Vagina (tissue), 2 donors: Measurements from ENCODE around the gene SLC25A46.

ENCODE experiments used
- POLR2A ChIP-seq, 2 donors: fragments of 450-650 bp; IDR thresholded peaks; one replicate each; pipeline ENCODE4 v1.6.1; 2017; ENCODE audit warnings: antibody characterized with exemption in 2 of 2, mild to moderate bottlenecking in 2 of 2, moderate library complexity in 2 of 2
- TF ChIP-seq, protein P1 (sequence below), 3 experiments: fragments of 450-650 bp in 2 of 3; fragments of 200-600 bp in 1 of 3; sonication (generic) in 1 of 3; IDR thresholded peaks; one replicate each; pipeline ENCODE4 v1.5.1; 2017 to 2019; ENCODE audit warnings: antibody characterized with exemption in 3 of 3, mild to moderate bottlenecking in 2 of 3, moderate library complexity in 2 of 3

DNA sequence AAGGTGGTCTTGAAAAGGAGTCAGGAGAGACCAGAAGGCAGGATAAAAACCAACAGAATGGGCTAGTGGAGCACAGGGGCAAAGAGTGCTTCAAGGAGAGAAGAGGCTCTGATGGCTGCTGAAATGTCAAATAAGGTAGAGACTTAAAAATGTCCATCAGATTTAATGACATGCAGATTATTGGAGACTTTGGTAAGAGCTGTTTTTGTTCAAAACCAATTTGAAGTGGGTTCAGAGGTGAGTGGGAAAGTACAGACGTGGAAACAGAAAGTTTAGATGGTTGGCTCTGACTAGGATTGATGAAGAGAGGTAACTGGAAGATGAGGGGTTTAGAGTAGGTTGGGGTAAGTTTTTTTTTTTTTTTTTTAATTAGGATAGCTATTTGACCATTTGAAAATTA is 14.1 kb downstream of the SLC25A46 start:
- TF ChIP-seq, protein P1, sequence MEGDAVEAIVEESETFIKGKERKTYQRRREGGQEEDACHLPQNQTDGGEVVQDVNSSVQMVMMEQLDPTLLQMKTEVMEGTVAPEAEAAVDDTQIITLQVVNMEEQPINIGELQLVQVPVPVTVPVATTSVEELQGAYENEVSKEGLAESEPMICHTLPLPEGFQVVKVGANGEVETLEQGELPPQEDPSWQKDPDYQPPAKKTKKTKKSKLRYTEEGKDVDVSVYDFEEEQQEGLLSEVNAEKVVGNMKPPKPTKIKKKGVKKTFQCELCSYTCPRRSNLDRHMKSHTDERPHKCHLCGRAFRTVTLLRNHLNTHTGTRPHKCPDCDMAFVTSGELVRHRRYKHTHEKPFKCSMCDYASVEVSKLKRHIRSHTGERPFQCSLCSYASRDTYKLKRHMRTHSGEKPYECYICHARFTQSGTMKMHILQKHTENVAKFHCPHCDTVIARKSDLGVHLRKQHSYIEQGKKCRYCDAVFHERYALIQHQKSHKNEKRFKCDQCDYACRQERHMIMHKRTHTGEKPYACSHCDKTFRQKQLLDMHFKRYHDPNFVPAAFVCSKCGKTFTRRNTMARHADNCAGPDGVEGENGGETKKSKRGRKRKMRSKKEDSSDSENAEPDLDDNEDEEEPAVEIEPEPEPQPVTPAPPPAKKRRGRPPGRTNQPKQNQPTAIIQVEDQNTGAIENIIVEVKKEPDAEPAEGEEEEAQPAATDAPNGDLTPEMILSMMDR (IDR thresholded peaks at IDR 0.05) = no peak
- TF ChIP-seq POLR2A (IDR thresholded peaks at IDR 0.05) = no peak
